Parathyroid adenoma (tissue), 2 donors: ENCODE results near the gene SFRP5.

Experiments
- H2AFZ ChIP-seq: fragments of 300-600 bp; sonication (generic); one replicate; pipeline ENCODE4 v1.7.0; 2017; ENCODE audit warnings: antibody characterized with exemption, mild to moderate bottlenecking
- H3K27ac ChIP-seq: fragments of 300-600 bp; sonication (generic); one replicate; pipeline ENCODE4 v1.7.0; 2017
- H3K27me3 ChIP-seq: fragments of 300-600 bp; sonication (generic); one replicate; pipeline ENCODE4 v1.7.0; 2017; ENCODE audit warnings: low read length; ENCODE audit not compliant: control insufficient read depth, insufficient read depth
- H3K36me3 ChIP-seq: fragments of 300-600 bp; sonication (generic); one replicate; pipeline ENCODE4 v1.7.0; 2017; ENCODE audit warnings: low read length; ENCODE audit not compliant: control insufficient read depth, insufficient read depth
- H3K4me1 ChIP-seq: fragments of 300-600 bp; sonication (generic); one replicate; pipeline ENCODE4 v1.7.0; 2017; ENCODE audit warnings: control low read depth
- H3K4me2 ChIP-seq: fragments of 300-600 bp; sonication (generic); one replicate; pipeline ENCODE4 v1.7.0; 2017; ENCODE audit warnings: low read length
- H3K4me3 ChIP-seq: fragments of 300-600 bp; sonication (generic); one replicate; pipeline ENCODE4 v1.7.0; 2017; ENCODE audit warnings: low read depth, low read length
- H3K79me2 ChIP-seq: fragments of 300-600 bp; sonication (generic); one replicate; pipeline ENCODE4 v1.7.0; 2017; ENCODE audit warnings: control low read depth
- H3K9ac ChIP-seq: fragments of 300-600 bp; sonication (generic); one replicate; pipeline ENCODE4 v1.7.0; 2017; ENCODE audit warnings: mild to moderate bottlenecking
- H3K9me3 ChIP-seq: fragments of 300-600 bp; sonication (generic); one replicate; pipeline ENCODE4 v1.7.0; 2017; ENCODE audit warnings: low read length; ENCODE audit not compliant: control insufficient read depth
- TF ChIP-seq, protein P1 (sequence below): fragments of 300-600 bp; sonication (generic); IDR thresholded peaks from one replicate; pipeline ENCODE4 v1.7.0; 2017; ENCODE audit warnings: antibody characterized with exemption, mild to moderate bottlenecking
- donor health status: primary hyperparathyroidism.

The SFRP5 gene

DNA sequence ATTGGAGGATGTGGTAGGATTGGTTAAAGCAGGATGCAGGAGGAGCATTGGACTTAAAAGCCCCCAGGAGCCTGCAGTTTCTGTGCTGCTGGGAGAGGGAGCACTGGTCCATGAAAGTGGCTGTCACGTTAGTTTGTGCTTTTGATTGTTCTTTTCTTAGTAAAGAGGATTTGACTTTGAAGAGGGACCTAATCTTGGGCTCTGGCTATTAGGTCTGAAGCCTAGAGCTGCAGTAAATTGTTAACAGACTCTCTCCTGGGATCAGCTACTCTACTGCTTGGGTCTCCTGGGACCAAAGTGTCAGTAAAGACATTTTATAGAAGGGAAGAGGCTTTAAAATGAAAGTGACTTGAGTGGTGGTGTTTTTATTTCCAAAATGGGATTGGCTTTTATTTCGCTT, 31.2 kb downstream of the SFRP5 start:
- H3K4me2 ChIP-seq: no peak overlapping the region
- H2AFZ ChIP-seq: no peak overlapping the region
- peaks cover 3% of the 10 kb centered on the region for H3K4me1 ChIP-seq
- peaks cover 19% of the 10 kb centered on the region for H3K79me2 ChIP-seq
- H3K9me3 ChIP-seq: no peaks in the 10 kb centered on the region
- no peaks in the 10 kb centered on the region for H3K27me3 ChIP-seq
- H3K27ac ChIP-seq: no peak overlapping the region
- H3K36me3 ChIP-seq: no peaks in the 10 kb centered on the region
- no peak overlapping the region for H3K4me3 ChIP-seq
- no peak overlapping the region for H3K9ac ChIP-seq
- TF ChIP-seq, protein P1, sequence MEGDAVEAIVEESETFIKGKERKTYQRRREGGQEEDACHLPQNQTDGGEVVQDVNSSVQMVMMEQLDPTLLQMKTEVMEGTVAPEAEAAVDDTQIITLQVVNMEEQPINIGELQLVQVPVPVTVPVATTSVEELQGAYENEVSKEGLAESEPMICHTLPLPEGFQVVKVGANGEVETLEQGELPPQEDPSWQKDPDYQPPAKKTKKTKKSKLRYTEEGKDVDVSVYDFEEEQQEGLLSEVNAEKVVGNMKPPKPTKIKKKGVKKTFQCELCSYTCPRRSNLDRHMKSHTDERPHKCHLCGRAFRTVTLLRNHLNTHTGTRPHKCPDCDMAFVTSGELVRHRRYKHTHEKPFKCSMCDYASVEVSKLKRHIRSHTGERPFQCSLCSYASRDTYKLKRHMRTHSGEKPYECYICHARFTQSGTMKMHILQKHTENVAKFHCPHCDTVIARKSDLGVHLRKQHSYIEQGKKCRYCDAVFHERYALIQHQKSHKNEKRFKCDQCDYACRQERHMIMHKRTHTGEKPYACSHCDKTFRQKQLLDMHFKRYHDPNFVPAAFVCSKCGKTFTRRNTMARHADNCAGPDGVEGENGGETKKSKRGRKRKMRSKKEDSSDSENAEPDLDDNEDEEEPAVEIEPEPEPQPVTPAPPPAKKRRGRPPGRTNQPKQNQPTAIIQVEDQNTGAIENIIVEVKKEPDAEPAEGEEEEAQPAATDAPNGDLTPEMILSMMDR: no peak

GRCh38 chr10:97738616-97739015, 33.2 kb downstream of the SFRP5 start:
- no peak overlapping the region for H3K4me2 ChIP-seq
- no peak overlapping the region for H3K4me3 ChIP-seq
- H3K9me3 ChIP-seq: no peaks in the 10 kb centered on the region
- TF ChIP-seq, protein P1: no peak
- H3K4me1 ChIP-seq: peaks cover 3% of the 10 kb centered on the region
- no peak overlapping the region for H3K9ac ChIP-seq
- H3K79me2 ChIP-seq: peaks cover 19% of the 10 kb centered on the region
- no peak overlapping the region for H2AFZ ChIP-seq
- no peaks in the 10 kb centered on the region for H3K36me3 ChIP-seq
- no peaks in the 10 kb centered on the region for H3K27me3 ChIP-seq
- no peak overlapping the region for H3K27ac ChIP-seq

- H3K79me2 ChIP-seq: peaks cover 19% of the 10 kb centered on the region
- H3K27me3 ChIP-seq: no peaks in the 10 kb centered on the region
- peak overlapping the region; percentile 97 for H3K4me3 ChIP-seq
- H3K9ac ChIP-seq: peak overlapping the region; percentile 89
- H3K4me1 ChIP-seq: peaks cover under 1% of the 10 kb centered on the region
- H3K27ac ChIP-seq: no peak overlapping the region
- H3K9me3 ChIP-seq: no peaks in the 10 kb centered on the region
- peak overlapping the region; percentile 95 for H2AFZ ChIP-seq
- H3K36me3 ChIP-seq: no peaks in the 10 kb centered on the region
- peak overlapping the region; percentile 89 for H3K4me2 ChIP-seq
- TF ChIP-seq, protein P1: no peak
Measured at GRCh38 chr10:97737770-97738265, 34.0 kb downstream of the SFRP5 start.

GRCh38 chr10:97736902-97737769, 34.7 kb downstream of the SFRP5 start, which contains the start of gene ZFYVE27:
Gene ZFYVE27, plus strand, starts transcription at chr10:97737128. Its CDS starts 1,350 bp downstream, at chr10:97738478.
- Histone ChIP-seq H3K4me1 (no peaks in the 10 kb centered on the region), H3K4me3 (peak within 1 kb of the TSS; percentile 97), H3K9ac (peak within 1 kb of the TSS; percentile 89), H3K36me3 (no peaks in the 10 kb centered on the region), H3K27ac (peak within 1 kb of the TSS; percentile 79), H2AFZ (peak within 1 kb of the TSS; percentile 95), H3K4me2 (peak within 1 kb of the TSS; percentile 89), H3K9me3 (no peaks in the 10 kb centered on the region), H3K79me2 (peaks cover 19% of the 10 kb centered on the region), H3K27me3 (no peaks in the 10 kb centered on the region)
- TF ChIP-seq, protein P1: no peak
